Activated CD8-positive, alpha-beta memory T cell treated with anti-CD3 and anti-CD28 coated beads for 4 hours (primary cell): ENCODE results near the gene CA7.

ENCODE experiments used
- DNase-seq, 2 donors: peaks; one replicate each; pipeline ENCODE4 v3.0.0-alpha.2; 2020; ENCODE audit warnings: low read depth in 2 of 2

CA7 gene

DNA sequence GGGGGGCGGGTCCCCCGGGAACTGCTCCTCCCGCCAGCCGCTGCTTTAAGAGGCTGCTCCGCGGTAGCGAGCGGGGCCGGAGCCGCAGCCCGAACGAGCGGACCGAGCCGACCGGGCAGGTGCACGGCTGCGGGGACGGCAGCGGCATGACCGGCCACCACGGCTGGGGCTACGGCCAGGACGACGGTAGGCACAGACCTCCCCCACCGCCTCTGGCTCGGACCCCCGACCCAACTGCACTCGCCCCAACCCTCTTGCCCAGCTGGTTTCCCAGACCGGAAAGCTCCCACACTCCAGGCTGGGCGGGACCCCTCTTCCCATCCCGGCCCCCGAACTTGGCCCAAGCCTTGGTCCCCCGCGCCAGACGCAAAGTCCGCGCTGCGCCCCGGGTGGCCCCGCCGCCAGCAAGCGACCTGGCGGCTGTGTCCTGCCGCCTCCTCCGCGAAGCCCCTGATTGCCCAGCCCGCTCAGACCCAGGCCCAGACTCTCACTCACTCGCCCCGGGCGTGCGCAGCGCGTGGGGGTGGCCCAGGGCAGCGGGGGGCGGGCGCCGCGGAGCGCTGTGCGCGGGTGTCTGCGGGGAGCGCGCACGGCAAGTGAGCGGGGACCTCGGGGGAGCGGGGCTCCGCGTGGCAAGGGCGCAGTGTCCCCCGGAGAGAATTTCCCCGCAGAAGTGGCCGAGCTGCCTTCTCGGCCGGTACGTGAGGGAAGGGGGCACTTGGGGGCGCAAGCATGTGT lies at the start of gene CA7:
Gene CA7 (plus strand): TSS at position 73 of the 738 bp plus-strand sequence. CDS start 74 bp downstream, at position 147.
- no peak for DNase-seq

DNA sequence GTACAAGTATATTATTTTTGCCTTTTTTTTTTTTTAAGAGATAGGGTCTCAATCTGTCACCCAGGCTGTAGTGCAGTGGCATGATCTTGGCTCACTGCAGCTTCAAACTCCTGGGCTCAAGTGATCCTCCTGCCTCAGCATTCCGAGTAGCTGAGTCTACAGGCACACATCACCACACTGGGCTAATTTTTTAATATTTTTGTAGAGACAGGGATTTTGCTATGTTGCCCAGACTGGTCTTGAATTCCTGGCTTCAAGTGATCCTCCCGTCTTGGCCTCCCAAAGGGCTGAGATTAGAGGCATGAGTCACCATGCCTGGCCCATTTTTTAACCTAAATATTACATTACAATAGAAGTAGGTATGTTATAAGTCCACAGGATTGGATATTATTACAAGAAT lies 46.1 kb upstream of the CA7 start:
- no peak for DNase-seq

DNA sequence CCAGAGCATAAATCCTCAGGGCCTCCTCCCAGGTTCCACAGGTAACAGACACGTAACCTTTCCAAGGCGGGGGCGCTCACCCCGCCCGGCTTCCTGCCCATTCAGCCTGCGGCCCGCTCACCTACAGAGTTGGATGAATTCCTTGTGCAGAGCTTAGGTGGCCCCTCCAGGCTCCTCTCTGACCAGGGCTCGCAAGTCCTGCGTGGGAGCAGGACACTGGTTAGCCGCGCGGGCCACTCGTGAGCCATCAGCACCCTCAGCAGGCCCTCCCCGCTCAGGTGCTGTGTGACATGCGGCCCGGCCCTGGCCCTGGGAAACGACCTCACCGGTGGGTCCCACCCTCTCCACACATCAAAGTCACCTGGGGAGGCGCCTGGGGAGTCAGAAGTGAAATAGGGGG lies 43.4 kb upstream of the CA7 start:
- DNase-seq = no peak

DNA sequence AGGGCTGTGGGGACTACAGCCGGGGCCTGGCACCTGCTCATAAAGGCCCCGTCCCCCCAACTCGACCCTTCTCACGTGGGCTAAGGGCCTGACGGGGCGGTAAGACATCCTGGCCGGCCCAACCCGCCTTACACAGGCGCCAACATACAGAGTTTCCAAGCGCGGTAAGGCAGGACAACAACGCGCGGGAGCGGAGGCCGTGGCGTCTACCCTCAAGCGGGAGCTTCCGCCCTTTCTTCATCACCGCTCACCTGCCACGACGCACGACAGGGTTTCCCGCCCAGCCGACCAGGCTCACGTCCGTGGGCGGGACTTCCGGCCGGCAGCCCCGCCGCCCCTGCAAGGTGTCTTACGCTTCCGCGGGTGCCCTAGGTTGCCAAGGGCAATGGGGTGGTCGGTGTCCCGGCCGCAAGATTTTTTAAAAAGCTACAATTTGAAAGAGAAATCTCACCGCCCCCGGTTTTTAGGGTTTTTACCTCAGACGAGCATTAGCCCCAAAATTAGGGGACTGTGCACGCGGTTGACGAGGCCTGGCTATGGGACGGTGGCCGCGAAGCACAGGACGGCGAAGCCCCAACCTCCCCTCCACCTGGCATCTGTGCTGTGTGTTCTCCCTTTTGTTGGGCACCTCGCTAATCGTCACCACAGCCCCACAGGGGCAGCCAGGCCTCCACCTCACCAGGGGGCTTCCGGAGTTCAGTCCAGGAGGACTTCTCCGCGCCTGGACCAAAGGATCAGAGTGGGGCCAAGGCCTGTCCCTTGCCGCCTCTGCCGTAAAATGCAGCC lies 42.7 kb upstream of the CA7 start, which contains the start of gene TERB1:
Gene TERB1 (minus strand): TSS at position 265 of the 786 bp plus-strand sequence. CDS start 4,786 bp downstream, outside the sequence.
- no peak for DNase-seq

DNA sequence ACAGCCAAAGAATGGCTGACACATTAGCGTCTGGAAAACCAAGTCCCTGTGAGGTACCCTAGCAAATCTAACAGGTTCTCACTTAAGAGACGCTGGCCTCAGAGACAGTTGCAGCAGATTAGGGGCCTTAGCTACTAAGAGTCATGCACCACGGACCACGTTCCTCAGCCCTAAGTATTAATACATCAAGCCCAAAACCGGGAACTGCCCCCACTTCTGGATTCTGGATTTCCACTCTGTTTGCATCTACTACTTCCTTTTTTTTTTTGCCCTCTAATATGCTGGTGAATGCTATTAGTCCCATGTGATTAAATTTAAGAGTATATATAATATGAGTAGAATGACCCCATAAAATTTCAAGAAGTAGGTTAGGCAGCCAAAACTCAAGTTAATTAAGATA lies 42.1 kb upstream of the CA7 start:
- DNase-seq = no peak

DNA sequence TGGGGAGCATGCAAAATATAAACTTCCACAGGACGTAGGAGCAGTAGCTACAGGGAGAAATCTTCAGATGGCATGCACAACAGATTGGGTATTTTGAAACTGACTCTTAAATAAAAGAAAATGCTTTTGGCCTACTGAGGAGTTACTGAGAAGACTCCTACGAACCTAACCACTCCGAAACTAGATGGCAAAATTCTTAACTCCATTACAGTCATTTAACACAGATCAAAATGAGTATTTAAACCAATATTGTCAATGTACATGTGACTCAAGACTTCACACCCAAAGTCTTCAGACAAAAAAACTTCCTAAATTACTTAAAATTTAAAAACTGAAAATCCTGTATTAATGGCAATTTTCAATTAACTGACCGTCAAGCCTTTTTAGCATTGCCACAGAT lies 34.4 kb upstream of the CA7 start:
- no peak for DNase-seq

DNA sequence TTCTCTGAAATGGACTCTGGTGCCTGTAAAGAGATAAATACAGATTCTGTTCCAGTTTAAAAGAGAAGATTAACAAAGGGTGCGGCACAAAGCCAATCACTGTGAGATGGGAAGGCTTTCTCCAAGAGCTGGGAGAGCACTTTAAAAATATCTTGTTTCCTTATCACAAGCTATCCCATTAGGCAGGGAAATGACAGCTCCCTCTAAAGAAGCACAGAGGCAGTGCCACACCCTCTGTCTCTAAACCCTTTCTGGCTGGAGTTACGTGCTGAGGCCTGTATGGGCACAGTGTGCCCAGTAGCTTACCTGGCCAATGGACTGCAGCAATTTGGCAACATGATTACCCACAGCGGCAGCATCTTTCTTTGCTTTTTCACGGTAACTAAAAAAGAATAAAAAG lies 33.8 kb upstream of the CA7 start:
- DNase-seq = no peak

DNA sequence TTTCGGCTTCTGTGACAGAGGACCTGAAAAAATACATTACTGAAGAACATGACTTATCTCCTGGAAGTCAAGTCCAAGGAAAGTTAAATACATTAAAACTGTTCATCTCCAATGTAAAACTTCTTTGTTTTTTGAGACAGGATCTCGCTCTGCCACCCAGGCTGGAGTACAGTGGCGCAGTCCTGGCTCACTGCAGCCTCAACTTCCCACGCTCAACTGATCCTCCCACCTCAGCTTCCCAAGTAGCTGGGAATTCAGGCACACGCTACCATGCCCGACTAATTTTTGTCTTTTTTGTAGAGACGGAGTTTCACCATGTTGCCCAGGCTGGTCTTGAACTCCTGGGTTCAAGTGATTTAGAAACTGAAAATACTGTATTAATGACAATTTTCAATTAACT lies 33.2 kb upstream of the CA7 start:
- no peak for DNase-seq

DNA sequence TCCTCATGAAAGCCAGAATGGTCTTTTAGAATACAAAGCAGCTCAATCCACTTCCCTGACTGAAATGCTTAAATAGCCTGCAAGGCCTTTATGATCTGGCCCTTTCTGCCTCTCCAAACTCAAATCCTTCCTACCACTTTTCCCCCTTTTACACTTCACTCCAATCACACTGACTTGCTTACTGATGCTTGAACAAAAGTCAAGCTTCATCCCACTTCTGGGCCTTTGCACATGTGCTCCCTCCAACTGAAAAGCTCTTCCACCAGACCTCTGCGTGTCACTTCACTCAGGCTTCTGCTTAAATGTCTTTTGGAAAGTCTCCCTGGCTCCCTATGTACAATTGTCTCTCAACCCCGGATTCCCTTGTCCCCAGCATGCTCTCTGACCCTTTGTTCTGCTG lies 29.5 kb upstream of the CA7 start:
- no peak for DNase-seq

GRCh38 chr16:66824006-66824405 lies 20.2 kb upstream of the CA7 start:
- no peak for DNase-seq

DNA sequence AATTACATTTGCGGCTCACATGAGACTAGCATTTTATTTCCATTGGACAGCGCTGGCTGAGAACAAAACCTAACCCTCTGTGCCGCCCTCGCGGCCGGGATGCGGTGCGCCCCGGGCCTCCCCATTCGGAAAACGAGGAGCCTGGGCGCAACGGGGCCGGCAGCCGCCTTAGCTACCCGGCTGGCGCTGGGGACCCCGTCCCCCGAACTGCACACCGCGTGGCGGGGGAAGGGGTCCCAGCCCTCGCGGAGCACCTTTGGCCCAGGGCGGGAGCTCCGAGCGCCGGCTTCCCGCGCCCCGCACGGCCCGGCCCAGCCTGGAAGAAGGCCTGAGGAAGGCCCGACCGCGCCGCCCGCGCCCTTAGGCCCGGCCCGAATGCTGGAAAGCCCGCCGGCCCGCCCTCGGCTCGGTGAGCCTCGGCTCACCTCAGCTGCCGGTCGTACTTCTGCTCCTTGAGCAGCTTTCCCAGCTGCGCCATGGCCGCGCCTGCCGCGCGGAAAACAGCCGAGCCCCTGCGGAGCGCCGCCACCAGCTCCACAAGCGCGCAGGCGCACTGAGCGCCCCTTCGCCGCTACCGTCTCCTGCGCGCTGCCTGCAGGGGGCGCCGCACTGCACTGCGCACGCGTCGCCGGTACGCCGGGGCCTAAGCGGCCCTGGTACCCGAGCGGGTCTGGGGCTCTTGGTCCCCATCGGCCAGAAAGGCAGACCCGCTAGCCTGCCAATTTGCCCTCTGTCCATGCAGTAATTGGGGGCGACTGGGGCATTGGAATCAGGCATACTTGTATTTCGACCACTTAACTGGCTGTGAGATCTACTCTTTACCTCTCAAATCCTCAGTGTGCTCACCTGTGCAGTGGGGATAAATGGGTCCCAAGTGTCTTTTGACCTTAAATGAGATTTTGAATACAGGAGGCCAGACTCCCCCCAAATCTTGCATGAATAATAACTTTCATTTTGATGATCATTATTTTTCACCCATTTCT lies 13.5 kb upstream of the CA7 start, which contains the start of gene NAE1:
Gene NAE1 (minus strand): TSS at position 555 of the 983 bp plus-strand sequence. CDS start 77 bp downstream, at position 478.
- DNase-seq = peak; percentile 72 to 73

DNA sequence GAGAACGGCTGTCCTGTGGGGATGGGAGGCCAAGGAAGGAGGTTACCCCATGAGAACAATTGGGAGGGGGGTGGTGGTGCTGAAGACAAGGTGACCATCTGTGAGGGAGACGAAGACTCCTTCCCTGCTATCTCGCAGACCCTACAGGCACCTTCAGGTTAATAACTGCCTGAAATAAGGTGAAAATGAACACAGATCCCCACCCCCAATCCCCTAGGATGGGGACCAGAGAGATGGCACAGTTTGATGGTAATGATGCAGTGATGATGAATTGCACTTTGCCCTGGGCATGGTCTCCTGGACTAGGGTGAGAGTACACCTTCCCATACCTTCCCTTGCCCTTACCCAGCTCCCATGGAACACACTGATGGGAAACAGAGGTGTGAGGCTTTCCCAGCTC lies 12.0 kb upstream of the CA7 start:
- no peak for DNase-seq

DNA sequence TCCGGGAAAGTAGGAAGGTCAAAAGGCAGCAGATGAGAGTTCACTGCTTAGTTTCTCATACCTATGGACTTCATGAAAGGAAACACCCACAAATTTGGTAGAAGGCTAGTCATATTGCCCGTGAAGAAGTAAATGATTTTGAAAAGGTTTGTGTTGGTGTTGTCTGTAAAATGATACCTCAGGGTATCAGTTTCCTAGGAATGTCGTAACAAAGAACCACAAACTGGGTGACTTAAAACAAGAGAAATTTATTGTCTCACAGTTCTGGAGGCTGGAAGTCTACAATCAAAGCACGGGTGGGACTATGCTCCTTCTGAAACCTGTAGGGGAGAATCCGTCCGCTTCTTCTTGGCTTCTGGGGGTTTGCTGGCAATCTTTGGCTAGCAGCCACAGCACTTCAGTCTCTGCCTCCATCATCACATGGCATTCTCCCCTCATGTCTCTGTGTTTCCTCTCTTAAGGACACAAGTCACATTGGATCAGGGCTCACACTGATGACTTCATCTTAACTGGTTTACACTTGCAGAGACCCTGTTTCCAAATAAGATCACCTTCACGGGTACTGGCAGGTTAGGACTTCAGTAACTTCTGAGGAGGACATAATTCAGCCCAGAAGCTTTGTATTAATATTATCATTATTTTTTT lies 11.4 kb upstream of the CA7 start:
- no peak for DNase-seq

- no peak for DNase-seq
Observed at GRCh38 chr16:66834746-66835145, 9.5 kb upstream of the CA7 start.

GRCh38 chr16:66840883-66841282 lies 3.3 kb upstream of the CA7 start:
- no peak for DNase-seq

- no peak for DNase-seq
Observed at GRCh38 chr16:66841366-66841765, 2.8 kb upstream of the CA7 start.

DNA sequence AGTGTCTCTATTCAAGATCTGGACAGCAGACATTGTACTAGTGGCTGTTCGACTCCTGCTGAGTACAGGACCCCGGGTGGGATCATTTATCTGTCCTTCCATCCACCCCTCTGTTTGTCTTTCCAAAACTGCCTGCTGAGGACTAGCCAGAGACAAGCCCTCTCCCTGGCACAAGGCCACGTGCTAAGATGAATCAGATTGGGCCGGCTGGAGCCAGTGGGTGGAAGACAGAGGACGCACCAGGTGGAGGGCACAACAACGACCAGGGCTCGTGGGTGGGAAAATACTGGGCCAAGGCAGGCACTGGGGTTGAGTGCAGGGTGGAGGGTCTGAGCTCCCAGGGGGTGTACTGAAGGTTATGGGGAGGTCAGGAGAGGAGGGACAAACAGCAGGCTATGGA lies 1.4 kb upstream of the CA7 start:
- no peak for DNase-seq

DNA sequence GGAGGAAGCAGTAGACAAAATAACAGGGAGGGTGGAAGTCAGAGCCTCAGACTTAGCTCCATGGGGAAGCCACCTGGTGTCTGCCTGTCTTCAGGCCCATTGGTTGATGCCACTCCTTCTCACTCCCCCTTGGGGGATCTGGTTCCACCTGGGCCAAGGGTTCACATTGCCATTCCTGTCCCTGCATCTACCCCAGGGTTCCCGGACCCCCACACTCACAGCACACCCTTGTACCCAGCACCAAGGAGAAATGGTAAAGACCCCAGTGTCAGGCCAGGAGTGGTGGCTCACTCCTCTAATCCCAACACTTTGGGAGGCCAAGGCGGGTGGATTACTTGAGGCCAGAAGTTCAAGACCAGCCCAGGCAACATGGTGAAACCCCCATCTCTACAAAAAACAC lies 1.0 kb upstream of the CA7 start:
- DNase-seq = no peak

- no peak for DNase-seq
Observed at GRCh38 chr16:66844009-66844341, 239 bp upstream of the CA7 start.

DNA sequence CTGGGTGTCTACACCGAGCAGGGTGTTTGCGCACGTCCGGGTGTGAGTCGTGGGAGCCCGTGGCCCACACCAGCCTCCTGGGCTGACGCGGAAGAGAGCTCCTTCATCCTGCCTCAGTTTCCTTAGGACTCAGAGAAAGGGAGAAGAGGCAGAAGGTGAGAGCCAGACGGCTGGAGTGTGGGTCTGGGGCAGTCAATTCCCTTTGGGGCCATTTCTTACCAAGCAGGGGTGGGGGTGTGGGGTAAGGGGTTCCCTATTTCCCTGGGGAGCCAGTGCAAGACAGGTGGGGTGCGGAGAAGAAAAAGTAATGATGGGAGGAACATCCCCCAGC lies 831 bp downstream of the CA7 start:
- DNase-seq = no peak

DNA sequence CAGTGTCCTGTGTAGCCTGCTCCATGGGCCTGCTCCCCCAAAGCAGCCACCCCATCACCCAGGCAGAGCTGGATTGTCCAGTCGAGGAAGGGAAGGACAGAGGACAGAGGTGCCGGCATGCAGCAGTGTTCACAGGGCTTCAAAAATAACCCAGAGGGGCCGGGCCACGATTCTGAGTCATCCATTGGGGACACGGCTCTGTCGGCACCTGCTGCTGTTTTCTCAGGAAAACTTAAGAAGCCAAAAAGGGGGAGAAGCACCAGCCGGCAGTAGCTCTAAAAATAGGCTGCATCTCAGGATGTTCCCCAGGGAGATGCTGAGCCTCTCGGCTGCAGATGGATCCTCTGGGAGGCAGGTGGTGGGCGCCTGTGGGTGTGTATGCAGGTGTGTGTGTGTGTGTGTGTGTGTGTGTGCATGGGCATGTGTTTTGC lies 1.6 kb downstream of the CA7 start:
- no peak for DNase-seq

DNA sequence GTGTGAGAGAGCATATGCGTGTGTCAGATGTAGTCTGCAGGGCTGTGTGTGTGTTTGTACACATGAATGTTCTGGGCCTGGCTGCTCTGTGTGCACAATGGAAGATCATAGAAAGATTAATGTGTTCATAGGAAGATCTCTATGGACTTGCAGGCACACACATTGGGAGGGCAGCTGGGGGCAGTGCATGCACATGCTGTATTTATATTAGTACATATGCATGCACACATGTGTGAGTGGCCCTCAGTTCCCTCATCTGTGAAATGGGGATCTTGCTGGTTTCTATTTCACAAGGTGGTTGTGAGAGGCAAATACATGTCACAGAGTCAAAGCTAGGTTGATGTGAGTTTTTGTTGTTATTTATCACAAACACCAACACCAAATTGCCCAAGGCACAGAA lies 2.1 kb downstream of the CA7 start:
- no peak for DNase-seq
